Activated CD8-positive, alpha-beta memory T cell treated with anti-CD3 and anti-CD28 coated beads, Interleukin-2, amount 10 ng/mL, durations not matched to agents 7 days and 5 days (primary cell): Measurements from ENCODE around the gene CNTNAP2. TPM values are rescaled to one million over a fixed set of nuclear protein-coding genes. Genes with fewer than 3 reads are reported as not detected.

Source experiments
- ATAC-seq: fragments of 150-1000 bp; cut with Tn5 transposase; one replicate; pipeline ENCODE4 v1.10.0; 2021; ENCODE audit warnings: moderate library complexity
- CTCF ChIA-PET: fragments of 350-600 bp; sonication (Branson Sonifier 250); formaldehyde crosslinking; loops from one replicate; lab custom pipeline; 2021; ENCODE audit warnings: antibody characterized with exemption; lab: Charles Lee
- DNase-seq: peaks from one replicate; pipeline ENCODE4 v3.0.0-alpha.2; 2020
- H3K27ac Mint-ChIP-seq: one replicate; pipeline ENCODE4 v1.8.0; 2021; ENCODE audit warnings: mild to moderate bottlenecking, mixed read lengths
- H3K27me3 Mint-ChIP-seq: one replicate; pipeline ENCODE4 v1.8.0; 2021; ENCODE audit warnings: mixed read lengths
- H3K36me3 Mint-ChIP-seq: one replicate; pipeline ENCODE4 v1.8.0; 2021; ENCODE audit warnings: mild to moderate bottlenecking, mixed read lengths
- H3K4me1 Mint-ChIP-seq: one replicate; pipeline ENCODE4 v1.8.0; 2021; ENCODE audit warnings: mixed read lengths
- H3K4me3 Mint-ChIP-seq: one replicate; pipeline ENCODE4 v1.8.0; 2021; ENCODE audit warnings: mild to moderate bottlenecking, moderate library complexity, mixed read lengths
- H3K9me3 Mint-ChIP-seq: one replicate; pipeline ENCODE4 v1.8.0; 2022; ENCODE audit warnings: low read depth, mixed read lengths
- total RNA-seq, 2 experiments: library from RNA; stranded (reverse); gene quantifications; one replicate each; pipeline ENCODE4 v1.2.3, GENCODE V29; 2021

Gene CNTNAP2
- total RNA-seq, 2 experiments from 2014 or later: not detected

GRCh38 chr7:148014541-148014940 lies 1897.9 kb downstream of the CNTNAP2 start:
- no peak for ATAC-seq
- Mint-ChIP-seq H3K9me3 (no peaks in the 10 kb centered on the region), H3K4me1 (no peaks in the 10 kb centered on the region), H3K27me3 (no peaks in the 10 kb centered on the region), H3K36me3 (no peaks in the 10 kb centered on the region), H3K4me3 (no peak overlapping the region), H3K27ac (no peak overlapping the region)
- CTCF ChIA-PET: no interaction called here
- DNase-seq: no peak

- ATAC-seq: no peak
- no peak for DNase-seq
- H3K4me3 Mint-ChIP-seq: no peak overlapping the region
- no peaks in the 10 kb centered on the region for H3K4me1 Mint-ChIP-seq
- H3K27ac Mint-ChIP-seq: no peak overlapping the region
- peaks cover 4% of the 10 kb centered on the region for H3K9me3 Mint-ChIP-seq
- no peaks in the 10 kb centered on the region for H3K36me3 Mint-ChIP-seq
- CTCF ChIA-PET: no interaction called here
- no peaks in the 10 kb centered on the region for H3K27me3 Mint-ChIP-seq
Observed at GRCh38 chr7:148017126-148017525, 1900.5 kb downstream of the CNTNAP2 start.

GRCh38 chr7:148020679-148021078 lies 1904.1 kb downstream of the CNTNAP2 start:
- H3K27me3 Mint-ChIP-seq: no peaks in the 10 kb centered on the region
- CTCF ChIA-PET: no interaction called here

GRCh38 chr7:148021507-148022045 lies 1905.0 kb downstream of the CNTNAP2 start:
- H3K4me3 Mint-ChIP-seq: no peak overlapping the region
- ATAC-seq (no peak), DNase-seq (no peak)
- H3K36me3 Mint-ChIP-seq: no peaks in the 10 kb centered on the region
- H3K9me3 Mint-ChIP-seq: peaks cover 4% of the 10 kb centered on the region
- H3K27me3 Mint-ChIP-seq: no peaks in the 10 kb centered on the region
- CTCF ChIA-PET: no interaction called here
- no peak overlapping the region for H3K27ac Mint-ChIP-seq
- H3K4me1 Mint-ChIP-seq: no peaks in the 10 kb centered on the region

More at GRCh38 chr7:148020679-148021078, 1904.1 kb downstream of the CNTNAP2 start:
- H3K4me1 Mint-ChIP-seq: no peaks in the 10 kb centered on the region
- no peaks in the 10 kb centered on the region for H3K36me3 Mint-ChIP-seq
- H3K9me3 Mint-ChIP-seq: peaks cover 4% of the 10 kb centered on the region
- no peak for ATAC-seq
- no peak overlapping the region for H3K4me3 Mint-ChIP-seq
- H3K27ac Mint-ChIP-seq: no peak overlapping the region
- no peak for DNase-seq

- Mint-ChIP-seq H3K9me3 (peaks cover 4% of the 10 kb centered on the region), H3K4me1 (no peaks in the 10 kb centered on the region), H3K36me3 (no peaks in the 10 kb centered on the region), H3K27me3 (no peaks in the 10 kb centered on the region), H3K4me3 (no peak overlapping the region), H3K27ac (no peak overlapping the region)
- ATAC-seq (no peak), DNase-seq (no peak)
- CTCF ChIA-PET: no interaction called here
Observed at GRCh38 chr7:148022832-148023231, 1906.2 kb downstream of the CNTNAP2 start.

GRCh38 chr7:148026713-148027112 lies 1910.1 kb downstream of the CNTNAP2 start:
- DNase-seq (no peak), ATAC-seq (no peak)
- no peaks in the 10 kb centered on the region for H3K36me3 Mint-ChIP-seq
- H3K27me3 Mint-ChIP-seq: no peaks in the 10 kb centered on the region
- CTCF ChIA-PET: no interaction called here
- no peak overlapping the region for H3K27ac Mint-ChIP-seq
- H3K4me3 Mint-ChIP-seq: no peak overlapping the region
- H3K9me3 Mint-ChIP-seq: no peaks in the 10 kb centered on the region
- H3K4me1 Mint-ChIP-seq: no peaks in the 10 kb centered on the region

GRCh38 chr7:148028165-148028564 lies 1911.6 kb downstream of the CNTNAP2 start:
- Mint-ChIP-seq H3K4me1 (no peaks in the 10 kb centered on the region), H3K27me3 (no peaks in the 10 kb centered on the region), H3K27ac (no peak overlapping the region), H3K9me3 (no peaks in the 10 kb centered on the region), H3K36me3 (no peaks in the 10 kb centered on the region), H3K4me3 (no peak overlapping the region)
- CTCF ChIA-PET: no interaction called here
- DNase-seq (no peak), ATAC-seq (no peak)

GRCh38 chr7:148031019-148031418 lies 1914.4 kb downstream of the CNTNAP2 start:
- Mint-ChIP-seq H3K4me3 (no peak overlapping the region), H3K4me1 (no peaks in the 10 kb centered on the region), H3K9me3 (no peaks in the 10 kb centered on the region), H3K27ac (no peak overlapping the region), H3K36me3 (no peaks in the 10 kb centered on the region), H3K27me3 (no peaks in the 10 kb centered on the region)
- no peak for DNase-seq
- no peak for ATAC-seq
- CTCF ChIA-PET: no interaction called here

GRCh38 chr7:148031811-148032210 lies 1915.2 kb downstream of the CNTNAP2 start:
- DNase-seq (no peak), ATAC-seq (no peak)
- Mint-ChIP-seq H3K4me1 (no peaks in the 10 kb centered on the region), H3K9me3 (no peaks in the 10 kb centered on the region), H3K27ac (no peak overlapping the region), H3K27me3 (no peaks in the 10 kb centered on the region), H3K4me3 (no peak overlapping the region), H3K36me3 (no peaks in the 10 kb centered on the region)
- CTCF ChIA-PET: no interaction called here

GRCh38 chr7:148035950-148036349 lies 1919.3 kb downstream of the CNTNAP2 start:
- DNase-seq: no peak
- Mint-ChIP-seq H3K4me3 (no peak overlapping the region), H3K27me3 (no peaks in the 10 kb centered on the region), H3K27ac (no peak overlapping the region), H3K4me1 (no peaks in the 10 kb centered on the region), H3K9me3 (no peaks in the 10 kb centered on the region), H3K36me3 (no peaks in the 10 kb centered on the region)
- no peak for ATAC-seq
- CTCF ChIA-PET: no interaction called here

GRCh38 chr7:148037044-148037443 lies 1920.4 kb downstream of the CNTNAP2 start:
- ATAC-seq (no peak), DNase-seq (no peak)
- Mint-ChIP-seq H3K4me1 (no peaks in the 10 kb centered on the region), H3K27me3 (no peaks in the 10 kb centered on the region), H3K9me3 (no peaks in the 10 kb centered on the region), H3K27ac (no peak overlapping the region), H3K36me3 (no peaks in the 10 kb centered on the region), H3K4me3 (no peak overlapping the region)
- CTCF ChIA-PET: no interaction called here

GRCh38 chr7:148041156-148041555 lies 1924.6 kb downstream of the CNTNAP2 start:
- H3K9me3 Mint-ChIP-seq: no peaks in the 10 kb centered on the region
- no peaks in the 10 kb centered on the region for H3K4me1 Mint-ChIP-seq
- H3K27me3 Mint-ChIP-seq: no peaks in the 10 kb centered on the region
- no peak overlapping the region for H3K27ac Mint-ChIP-seq
- DNase-seq: no peak
- no peak for ATAC-seq
- no peaks in the 10 kb centered on the region for H3K36me3 Mint-ChIP-seq
- CTCF ChIA-PET: no interaction called here
- H3K4me3 Mint-ChIP-seq: no peak overlapping the region

GRCh38 chr7:148042935-148043631 lies 1926.5 kb downstream of the CNTNAP2 start:
- no peaks in the 10 kb centered on the region for H3K36me3 Mint-ChIP-seq
- no peak for ATAC-seq
- no peaks in the 10 kb centered on the region for H3K9me3 Mint-ChIP-seq
- CTCF ChIA-PET: no interaction called here
- H3K4me1 Mint-ChIP-seq: no peaks in the 10 kb centered on the region
- no peak overlapping the region for H3K4me3 Mint-ChIP-seq
- no peaks in the 10 kb centered on the region for H3K27me3 Mint-ChIP-seq
- no peak for DNase-seq
- H3K27ac Mint-ChIP-seq: no peak overlapping the region

GRCh38 chr7:148044173-148044572 lies 1927.6 kb downstream of the CNTNAP2 start:
- Mint-ChIP-seq H3K27me3 (no peaks in the 10 kb centered on the region), H3K36me3 (no peaks in the 10 kb centered on the region), H3K4me1 (no peaks in the 10 kb centered on the region), H3K9me3 (no peaks in the 10 kb centered on the region), H3K4me3 (no peak overlapping the region), H3K27ac (no peak overlapping the region)
- DNase-seq (no peak), ATAC-seq (no peak)
- CTCF ChIA-PET: no interaction called here
